NCI-H128 (cell line): Measurements from ENCODE around the gene TTL.
"Not testable (repeated sequence)": the region's sequence is repeated elsewhere in the genome, so short reads cannot be mapped to it uniquely, and the experiment has no call there.

Experiments used
- DNase-seq: peaks from one replicate; lab custom pipeline; 2025; ENCODE audit not compliant: unreplicated experiment; lab: John Stamatoyannopoulos, UW

Gene TTL

DNA sequence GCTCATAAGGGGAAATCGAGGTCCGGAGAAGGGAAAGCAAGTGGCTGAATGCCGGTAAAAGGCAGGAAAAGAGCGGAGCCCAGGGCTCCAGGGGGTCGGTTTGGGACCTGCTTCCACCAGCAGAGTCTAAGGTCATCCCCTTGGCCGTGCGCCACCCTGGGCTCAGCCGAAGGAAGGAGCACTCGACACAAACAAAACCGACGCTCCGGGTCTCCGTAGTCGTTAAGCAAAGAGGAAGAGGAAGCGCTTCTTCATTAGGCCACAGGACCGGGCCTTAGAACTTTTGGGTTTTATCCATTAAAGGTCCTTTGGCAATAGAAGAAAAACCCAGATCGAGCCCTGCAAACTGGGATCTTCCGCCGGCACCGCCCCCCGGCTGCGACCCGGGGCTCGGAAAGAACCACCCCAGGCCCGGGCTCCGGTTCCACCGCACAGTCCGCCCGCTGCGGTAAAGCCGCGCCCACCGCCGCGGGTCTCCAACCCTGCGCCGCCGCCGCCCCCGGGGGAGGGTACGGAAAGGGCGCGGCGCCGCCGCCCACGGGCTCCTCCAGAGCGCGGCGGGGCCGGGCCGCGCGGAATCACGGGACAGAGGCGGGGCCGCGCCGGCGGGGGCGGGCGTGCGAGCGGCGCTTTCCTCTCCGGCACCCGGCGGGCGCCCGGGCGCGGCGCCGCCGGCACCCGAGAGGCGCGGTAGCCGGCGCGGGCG, at the start of gene TTL:
TSS of gene TTL (plus strand) at position 629 of the 706 bp plus-strand sequence. CDS start 189 bp downstream, outside the sequence.
- DNase-seq = peak; percentile 75

DNA sequence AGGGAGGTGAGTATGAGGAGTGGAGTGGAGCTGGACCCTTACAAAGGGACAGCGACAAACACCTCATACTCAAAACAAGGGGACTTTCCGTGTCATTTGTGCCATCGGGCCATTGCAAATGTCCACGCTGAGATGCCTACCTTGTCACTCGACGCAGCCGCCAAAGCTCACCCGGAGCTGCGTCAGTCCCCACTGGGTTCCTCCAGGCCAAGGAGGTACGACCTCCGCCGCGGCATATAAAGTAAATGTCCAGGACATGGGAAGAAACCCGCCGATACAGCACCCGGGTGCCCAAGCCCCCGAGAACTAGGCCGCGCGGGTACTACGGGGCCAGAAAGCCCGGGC, 49.6 kb upstream of the TTL start:
- DNase-seq = not testable (repeated sequence)

DNA sequence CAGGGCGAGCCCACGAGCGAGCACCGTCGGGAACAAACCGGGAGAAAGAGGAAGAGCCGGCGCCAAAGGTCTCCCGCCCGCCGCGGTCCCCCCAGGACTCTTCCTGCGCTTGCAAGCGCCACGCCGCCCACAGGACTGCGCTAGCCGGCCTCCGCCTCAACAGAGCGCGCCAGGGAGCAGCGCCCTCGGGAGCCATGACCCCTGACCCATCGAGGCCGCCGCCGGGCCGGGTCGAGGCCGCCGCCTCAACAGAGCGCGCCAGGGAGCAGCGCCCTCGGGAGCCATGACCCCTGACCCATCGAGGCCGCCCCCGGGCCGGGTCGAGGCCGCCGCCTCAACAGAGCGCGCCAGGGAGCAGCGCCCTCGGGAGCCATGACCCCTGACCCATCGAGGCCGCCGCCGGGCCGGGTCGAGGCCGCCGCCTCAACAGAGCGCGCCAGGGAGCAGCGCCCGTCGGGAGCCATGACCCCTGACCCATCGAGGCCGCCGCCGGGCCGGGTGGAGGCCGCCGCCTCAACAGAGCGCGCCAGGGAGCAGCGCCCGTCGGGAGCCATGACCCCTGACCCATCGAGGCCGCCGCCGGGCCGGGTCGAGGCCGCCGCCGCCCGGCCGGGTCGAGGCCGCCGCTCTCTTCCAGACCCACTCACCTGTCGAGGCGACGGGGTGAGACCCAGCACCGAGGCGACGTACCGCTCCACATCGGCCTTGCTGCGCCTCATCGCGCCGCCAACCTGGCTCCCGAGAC, 49.0 kb upstream of the TTL start:
- not testable (repeated sequence) for DNase-seq

DNA sequence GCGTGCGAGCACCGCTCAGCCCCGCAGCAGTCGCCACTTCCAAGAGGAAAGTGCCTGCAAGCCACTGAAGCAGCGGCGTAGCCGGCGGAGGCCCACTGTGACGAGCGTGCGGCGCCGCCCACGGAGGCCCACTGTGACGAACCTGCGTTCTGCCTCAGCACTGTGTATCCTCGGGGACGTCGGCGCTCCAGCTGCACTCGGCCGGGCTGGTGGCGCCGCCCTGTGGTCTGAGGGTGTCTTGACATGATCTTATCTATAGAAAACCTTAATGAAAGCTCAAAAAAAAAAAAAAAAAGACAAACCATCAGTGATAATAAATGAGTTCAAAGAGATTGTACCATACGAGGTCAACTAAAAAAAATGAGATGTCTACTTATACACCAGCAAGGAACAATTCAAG, 48.5 kb upstream of the TTL start, which contains the start of gene RGPD8:
TSS of gene RGPD8 (minus strand) at position 166 of the 400 bp plus-strand sequence. CDS start 192 bp downstream, outside the sequence.
- not testable (repeated sequence) for DNase-seq

DNA sequence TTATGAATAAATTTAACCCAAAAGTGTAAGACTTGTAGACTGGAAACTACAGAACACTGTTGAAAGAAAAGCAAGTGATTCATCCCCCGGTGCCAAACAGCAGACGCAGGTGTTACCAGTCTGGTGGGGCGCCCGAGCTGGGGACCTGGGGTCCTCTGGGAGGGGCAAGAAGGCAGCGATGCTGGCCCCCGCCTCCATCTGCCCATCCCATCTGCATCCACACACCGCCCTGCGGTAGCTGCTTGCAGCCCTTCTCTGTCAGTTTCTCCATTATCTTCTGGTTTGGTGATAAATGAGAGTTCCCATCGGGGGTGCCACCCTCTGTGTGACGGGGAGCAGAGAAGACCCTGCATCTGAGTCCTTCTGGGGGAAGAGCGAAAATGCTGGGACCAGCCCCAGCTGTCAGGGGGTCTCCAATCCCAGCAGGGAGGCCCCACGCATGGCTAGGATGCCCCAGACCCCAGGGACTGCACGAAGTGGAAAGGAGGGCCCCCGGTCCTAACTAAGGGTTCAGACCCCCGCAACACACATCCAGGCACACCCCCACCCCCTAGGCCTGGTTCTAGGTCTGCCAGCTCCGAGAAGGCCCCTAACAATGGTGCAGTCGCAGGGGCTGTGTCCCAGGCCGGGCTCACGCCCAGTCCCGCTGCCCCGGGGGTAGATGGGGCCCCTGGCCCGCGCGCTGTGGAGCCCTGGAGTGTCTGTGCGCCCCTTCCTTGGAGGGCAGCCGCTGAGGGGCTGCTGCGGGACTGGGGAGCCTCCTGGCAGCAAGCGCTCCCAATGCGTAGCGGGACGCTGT, 47.8 kb upstream of the TTL start:
- DNase-seq = no peak

DNA sequence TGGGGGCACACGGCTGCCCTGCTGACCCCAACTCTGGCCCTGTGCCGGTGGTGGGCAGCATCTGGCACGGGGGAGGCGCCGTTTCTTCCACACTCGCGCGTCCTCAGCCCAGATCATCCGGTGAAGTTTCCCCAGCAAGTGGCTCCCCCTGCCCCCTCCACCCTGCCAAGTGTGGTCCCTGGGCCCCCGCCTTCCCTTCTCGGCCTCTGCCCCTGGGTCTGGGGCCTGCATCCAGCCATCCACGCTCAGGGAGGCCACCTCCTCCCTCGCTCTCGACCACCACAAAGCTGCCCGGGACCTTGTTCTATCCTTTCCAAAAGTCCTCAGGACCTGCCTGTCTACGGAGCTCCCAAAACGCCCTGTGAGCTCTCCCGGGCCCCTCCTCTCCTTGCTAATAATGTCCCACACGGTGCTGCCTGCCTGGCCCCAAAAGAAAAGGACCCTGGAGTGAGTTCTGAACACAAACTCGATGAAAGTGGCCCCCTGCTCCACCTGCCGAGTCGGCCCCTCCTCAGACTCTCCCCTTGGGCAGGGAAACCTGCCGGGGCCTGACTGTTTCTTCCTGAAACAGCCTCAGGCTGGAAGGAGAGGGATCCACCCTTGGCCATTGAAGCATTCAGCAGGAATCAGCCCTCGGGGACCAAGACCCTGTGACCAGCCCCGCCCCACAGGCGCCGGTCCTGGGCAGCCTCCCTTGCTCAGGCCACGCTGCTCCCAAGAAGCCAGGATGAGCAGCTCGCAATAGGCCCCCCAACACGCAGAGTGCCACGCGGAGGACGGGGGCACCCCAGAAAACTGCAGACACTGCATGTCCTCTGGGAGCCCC, 46.9 kb upstream of the TTL start:
- not testable (repeated sequence) for DNase-seq

DNA sequence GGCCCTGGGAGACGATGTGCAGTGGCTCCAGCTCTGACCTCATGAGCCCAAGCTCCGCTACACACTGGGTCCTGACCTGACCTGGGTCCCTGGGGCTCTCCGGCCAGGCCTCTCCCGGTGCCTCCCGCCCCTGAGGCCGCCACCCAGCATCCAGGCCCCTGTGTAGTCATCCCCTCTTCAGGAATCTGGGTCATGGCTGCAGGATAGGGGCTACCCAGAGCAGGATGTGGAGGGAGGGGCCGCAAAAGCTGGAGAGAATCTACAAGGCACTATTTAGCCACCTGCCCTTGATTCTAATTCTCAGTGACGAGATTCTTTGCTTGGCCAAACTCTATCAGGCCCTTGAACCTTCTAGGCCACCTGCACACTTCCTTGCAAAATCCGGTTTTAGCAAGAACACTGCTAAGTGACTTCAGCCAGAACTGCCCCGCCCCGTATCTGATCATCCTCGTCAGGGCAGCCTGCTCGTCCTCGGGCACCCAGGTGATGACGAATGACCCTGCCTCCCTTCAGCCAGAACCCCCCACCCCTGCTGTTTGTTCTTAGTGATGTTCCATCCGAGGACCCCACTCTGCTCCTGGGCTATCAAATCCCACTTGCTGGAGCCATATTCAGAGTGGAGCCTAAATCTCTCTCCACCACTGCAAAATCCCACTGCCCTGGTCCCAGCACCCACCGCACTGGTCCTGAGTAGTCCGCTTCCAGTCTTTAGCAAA, 46.1 kb upstream of the TTL start:
- not testable (repeated sequence) for DNase-seq

DNA sequence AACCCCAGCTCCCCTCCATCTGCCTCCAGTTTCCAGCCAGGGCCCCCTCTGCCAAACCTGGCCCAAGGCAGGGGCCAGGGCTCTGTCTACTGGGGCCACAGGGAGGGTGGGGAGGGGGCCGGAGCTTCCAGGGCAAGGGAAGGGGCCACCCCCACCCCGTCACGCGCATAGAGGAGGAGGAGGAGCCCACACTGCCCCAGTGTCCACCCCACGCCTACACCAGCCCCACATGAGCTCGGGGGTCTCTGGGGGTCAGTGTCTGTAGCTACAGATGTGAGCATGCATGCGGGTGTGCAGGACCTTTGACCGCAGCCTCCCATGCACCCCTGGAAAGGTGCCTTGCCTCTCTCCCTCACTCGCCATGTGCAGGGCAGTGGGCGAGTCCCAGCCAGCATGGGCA, 45.0 kb upstream of the TTL start:
- DNase-seq = not testable (repeated sequence)

- not testable (repeated sequence) for DNase-seq
Observed at GRCh38 chr2:112437405-112437831, 44.5 kb upstream of the TTL start.

- DNase-seq = not testable (repeated sequence)
Observed at GRCh38 chr2:112438603-112439261, 43.2 kb upstream of the TTL start.

DNA sequence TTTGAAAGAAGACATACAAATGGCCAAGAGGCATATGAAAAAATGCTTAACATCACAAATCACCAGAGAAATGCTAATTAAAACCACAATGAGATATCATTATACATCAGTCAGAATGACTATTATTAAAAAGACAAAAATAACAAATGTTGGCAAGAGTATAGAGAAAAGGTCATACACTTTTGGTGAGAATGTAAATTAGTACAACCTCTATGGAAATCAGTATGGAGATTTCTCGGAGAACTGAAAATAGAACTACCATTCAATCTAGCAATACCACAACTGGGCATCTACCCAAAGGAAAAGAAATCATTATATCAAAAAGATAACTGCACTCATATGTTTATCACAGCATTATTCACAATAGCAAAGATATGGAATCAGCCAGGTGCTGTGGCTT, 37.7 kb upstream of the TTL start:
- not testable (repeated sequence) for DNase-seq

DNA sequence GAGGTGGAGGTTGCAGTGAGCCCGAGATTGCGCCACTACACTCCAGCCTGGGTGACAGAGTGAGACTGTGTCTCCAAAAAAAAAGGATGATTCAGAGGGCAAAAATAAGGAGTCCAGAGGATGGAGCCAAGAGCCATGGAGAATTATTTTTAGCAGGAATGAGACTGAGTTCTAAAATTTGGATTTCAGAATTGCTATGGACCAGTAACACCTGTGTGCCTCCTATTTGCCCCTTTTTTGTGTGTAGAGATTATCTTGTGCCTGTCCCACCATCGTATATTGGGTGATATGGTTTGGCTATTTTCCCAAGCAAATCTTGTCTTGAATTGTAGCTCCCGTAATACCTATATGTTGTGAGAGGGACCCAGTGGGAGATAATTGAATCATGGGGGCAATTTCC, 32.1 kb upstream of the TTL start:
- no peak for DNase-seq

- DNase-seq = no peak
Observed at GRCh38 chr2:112451317-112451716, 30.6 kb upstream of the TTL start.

DNA sequence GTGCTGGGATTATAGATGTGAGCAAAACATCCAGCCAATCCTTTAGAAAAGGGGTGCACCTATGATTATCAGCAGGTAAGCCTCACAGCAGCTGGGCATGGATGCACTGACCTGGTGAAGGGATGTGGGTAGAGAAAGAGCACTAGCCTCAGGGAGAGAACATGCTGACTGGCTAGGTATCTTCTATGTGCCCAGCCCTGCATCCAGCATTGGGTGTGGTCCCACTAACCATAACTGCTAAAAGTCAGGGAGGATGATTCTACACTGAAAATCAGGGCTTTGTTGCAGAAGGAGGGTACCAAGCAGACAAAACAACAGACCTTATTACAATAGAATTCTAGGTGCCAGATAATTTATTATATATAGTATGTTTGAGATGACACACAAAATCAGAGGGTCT, 27.4 kb upstream of the TTL start:
- DNase-seq = no peak

DNA sequence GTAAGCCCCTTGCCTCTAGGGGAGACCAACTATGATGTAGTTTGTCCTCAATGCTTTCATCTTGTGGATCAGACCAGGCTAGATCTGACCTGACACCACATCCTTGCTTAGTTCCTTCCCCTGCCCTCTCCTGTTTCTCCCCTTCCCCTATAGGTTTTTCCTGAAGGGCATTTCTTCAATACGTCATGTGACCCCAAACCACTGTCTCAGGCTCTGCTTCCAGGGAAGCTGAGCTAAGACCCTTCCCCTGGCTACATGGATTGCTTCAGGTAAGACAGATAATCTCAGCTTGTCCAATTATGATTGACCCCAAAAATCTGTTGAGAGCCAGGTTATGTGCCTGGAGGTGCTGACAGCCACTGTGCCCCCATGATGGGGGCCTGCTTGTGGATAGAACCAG, 22.6 kb upstream of the TTL start:
- DNase-seq = no peak

DNA sequence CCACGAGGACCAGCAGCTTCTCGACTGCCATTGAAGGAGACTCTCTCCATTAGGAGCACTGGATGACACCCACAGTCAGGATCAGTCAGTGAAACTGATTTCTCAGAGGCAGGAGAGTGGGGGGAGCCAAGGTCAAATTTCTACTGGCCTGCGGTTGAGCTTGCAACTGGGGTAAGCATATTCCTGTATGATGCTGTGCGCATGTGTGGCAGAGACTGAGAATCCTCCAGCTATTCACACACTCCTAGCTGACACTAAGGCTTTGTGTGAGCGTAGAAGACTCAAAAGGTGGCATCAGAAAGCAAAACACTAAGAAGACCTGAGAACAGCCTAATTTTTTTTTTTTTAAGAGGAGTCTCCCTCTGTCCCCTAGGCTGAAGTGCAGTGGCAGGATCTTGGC, 19.8 kb upstream of the TTL start:
- DNase-seq = no peak

- no peak for DNase-seq
Observed at GRCh38 chr2:112463256-112463655, 18.7 kb upstream of the TTL start.

DNA sequence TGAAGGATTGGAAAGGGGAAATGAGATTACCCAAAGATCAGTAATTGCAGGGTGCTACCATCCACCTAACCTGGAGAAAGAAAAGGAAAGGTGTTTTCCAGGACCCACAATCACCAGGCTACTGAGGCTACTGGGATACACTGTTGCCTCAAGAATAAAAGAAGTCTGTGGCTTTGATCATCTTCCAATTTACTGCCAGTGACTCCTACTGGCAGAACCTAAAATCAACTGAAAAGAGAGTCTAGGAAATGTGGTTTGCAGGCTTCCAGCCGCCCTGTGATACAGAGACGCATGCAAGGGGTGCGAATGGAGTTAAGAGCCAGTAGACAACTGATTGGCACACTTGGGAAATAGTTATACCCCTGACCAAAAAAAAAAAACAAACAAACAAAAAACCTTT, 16.6 kb upstream of the TTL start:
- no peak for DNase-seq

- DNase-seq = no peak
Observed at GRCh38 chr2:112472547-112473263, 9.3 kb upstream of the TTL start.
